HG03378 (cell line): ENCODE data around the gene EMC7.
"Not testable (repeated sequence)": the region's sequence is repeated elsewhere in the genome, so short reads cannot be mapped to it uniquely, and the experiment has no call there.

Experiments used
- ATAC-seq: cut with Tn5 transposase; IDR thresholded peaks from one replicate; pipeline ENCODE4 v1.9.1; 2021; ENCODE audit warnings: mild to moderate bottlenecking, moderate library complexity; ENCODE audit not compliant: unreplicated experiment

EMC7 gene

GRCh38 chr15:34099914-34100313 lies 1.7 kb downstream of the EMC7 start:
- no peak for ATAC-seq

GRCh38 chr15:34085746-34086145 lies 15.9 kb downstream of the EMC7 start:
- ATAC-seq = no peak

DNA sequence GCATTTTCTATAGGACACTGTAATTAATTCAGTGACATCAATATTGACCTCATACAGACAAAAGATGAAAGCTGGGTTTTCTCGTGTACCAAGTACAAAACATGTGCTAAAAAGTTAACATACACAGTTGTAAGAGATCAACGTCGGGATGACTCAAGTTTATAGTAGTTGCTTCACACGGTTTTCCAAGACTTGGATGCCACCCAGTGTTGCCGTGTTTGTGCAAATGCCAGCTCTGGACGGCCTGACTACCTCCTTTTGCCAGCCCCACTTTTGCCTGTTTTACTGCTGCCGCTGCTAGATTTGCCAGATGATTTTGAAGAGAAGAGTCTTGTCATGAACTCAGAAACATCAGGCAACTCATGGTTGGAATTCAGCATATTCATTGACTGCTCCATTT lies 17.6 kb downstream of the EMC7 start:
- ATAC-seq = no peak

GRCh38 chr15:34079904-34080303 lies 21.8 kb downstream of the EMC7 start:
- no peak for ATAC-seq

GRCh38 chr15:34078900-34079299 lies 22.8 kb downstream of the EMC7 start:
- ATAC-seq = no peak

DNA sequence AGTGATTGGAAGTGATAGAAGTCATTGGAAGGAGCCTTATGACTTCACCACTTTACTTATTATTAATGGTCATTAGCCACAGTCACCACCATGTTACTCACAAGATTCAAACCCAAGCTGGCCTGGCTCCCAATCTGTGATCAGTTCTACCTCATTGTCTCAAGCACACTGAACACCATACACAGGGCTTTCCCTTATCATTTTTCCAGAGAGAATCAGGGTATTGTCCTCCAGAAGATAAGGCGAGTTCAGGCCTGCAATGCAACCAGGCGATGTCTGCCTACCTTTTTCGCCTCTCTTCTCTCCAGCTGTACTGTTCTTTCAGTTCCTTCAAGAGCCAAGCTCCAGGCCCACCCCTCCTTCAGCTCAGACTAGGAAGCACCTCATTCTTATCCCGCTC lies 24.9 kb downstream of the EMC7 start:
- no peak for ATAC-seq

DNA sequence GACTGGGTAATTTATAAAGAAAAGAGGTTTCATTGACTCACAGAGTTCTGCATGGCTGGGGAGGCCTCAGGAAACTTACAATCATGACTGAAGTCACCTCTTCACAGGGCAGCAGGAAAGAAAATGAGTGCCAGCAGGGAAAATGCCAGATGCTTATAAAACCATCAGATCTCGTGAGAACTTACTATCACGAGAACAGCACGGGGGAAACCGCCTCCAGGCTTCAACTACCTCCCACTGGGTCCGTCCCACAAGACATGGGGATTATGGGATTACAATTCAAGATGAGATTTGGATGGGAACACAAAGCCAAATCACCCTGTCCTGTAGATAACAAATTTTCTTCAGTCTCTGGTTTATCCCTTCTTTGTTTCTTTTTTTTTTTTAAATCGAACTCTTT lies 31.7 kb downstream of the EMC7 start:
- ATAC-seq = no peak

DNA sequence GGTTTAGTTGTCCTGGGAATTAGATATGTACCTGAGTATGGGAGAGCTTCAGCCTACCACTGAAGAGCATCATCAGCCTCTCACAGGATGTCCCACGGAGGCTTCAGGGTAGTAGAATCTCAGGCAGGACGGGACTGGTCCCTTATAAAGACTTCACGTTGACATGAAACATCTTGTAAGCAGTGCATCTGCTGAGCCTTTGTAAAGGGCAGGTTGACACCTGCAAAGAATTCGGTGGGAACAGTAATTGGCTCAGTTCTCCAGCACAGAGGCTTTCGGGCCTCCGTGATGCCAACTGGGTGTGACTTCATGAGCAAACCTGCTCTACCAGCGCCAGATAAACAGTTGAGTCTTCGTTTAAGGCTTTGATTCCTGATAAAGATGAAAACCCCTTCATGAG lies 35.7 kb downstream of the EMC7 start:
- no peak for ATAC-seq

DNA sequence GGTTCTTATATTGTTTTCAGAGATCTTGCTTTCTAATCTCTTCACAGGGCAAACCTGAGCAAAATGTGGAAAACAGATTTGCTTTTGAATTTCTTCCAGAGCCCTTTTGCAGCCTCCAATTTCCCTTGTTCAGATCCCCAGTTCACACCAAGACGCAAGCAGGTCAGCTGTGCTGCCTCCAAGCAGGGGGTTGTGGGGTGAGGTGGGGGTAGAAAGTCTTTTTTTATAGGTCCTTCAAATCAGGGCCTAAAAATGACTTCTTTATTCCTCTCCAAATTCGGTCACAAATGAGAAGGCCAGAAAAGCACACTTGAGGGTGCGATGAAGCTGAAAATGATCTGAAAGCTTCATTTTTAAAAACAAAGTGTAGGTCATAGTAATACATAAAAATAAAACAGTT lies 36.4 kb downstream of the EMC7 start:
- no peak for ATAC-seq

- no peak for ATAC-seq
Measured at GRCh38 chr15:34064438-34064837, 37.2 kb downstream of the EMC7 start.

GRCh38 chr15:34059946-34060345 lies 41.7 kb downstream of the EMC7 start:
- ATAC-seq = no peak

DNA sequence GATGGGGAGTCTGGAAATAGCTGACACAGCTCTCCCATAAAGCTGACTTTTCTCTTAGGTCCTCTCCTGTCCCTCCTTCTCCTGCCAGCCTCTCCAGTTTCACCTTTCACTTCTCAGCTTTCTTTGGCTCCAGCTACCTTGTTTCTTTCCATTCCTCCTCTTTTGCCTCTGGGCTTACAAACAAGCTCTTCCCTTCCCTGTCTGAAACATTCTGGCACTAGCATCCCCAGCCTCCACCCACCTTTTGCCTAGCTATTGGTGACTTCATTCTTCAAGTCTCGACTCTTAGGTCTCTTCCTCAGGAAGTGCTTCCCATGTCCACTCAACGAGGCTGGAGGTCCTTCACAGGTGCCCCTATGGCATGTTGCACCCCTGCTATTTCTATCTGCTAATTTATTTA lies 42.2 kb downstream of the EMC7 start:
- ATAC-seq = no peak

- no peak for ATAC-seq
Measured at GRCh38 chr15:34056911-34057310, 44.8 kb downstream of the EMC7 start.

GRCh38 chr15:34055868-34056595 lies 45.6 kb downstream of the EMC7 start:
- no peak for ATAC-seq

GRCh38 chr15:34054081-34054707 lies 47.5 kb downstream of the EMC7 start:
- ATAC-seq = no peak

DNA sequence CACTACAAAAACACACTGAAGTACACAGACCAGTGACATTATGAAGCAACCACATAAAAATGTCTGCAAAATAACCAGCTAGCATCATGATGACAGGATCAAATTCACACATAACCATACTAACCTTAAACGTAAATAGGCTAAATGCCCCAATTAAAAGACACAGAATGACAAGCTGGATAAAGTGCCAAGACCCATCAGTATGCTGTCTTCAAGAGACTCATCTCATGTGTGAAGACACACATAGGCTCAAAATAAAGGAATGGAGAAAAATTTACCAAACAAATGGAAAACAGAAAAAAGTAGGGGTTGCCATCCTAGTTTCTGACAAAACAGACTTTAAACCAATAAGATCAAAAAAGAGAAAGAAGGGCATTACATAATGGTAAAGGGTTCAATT lies 51.3 kb downstream of the EMC7 start:
- not testable (repeated sequence) for ATAC-seq

- no peak for ATAC-seq
Measured at GRCh38 chr15:34049112-34049511, 52.5 kb downstream of the EMC7 start.

GRCh38 chr15:34047893-34048775 lies 53.5 kb downstream of the EMC7 start:
- no peak for ATAC-seq

GRCh38 chr15:34046471-34047145 lies 55.1 kb downstream of the EMC7 start:
- no peak for ATAC-seq

DNA sequence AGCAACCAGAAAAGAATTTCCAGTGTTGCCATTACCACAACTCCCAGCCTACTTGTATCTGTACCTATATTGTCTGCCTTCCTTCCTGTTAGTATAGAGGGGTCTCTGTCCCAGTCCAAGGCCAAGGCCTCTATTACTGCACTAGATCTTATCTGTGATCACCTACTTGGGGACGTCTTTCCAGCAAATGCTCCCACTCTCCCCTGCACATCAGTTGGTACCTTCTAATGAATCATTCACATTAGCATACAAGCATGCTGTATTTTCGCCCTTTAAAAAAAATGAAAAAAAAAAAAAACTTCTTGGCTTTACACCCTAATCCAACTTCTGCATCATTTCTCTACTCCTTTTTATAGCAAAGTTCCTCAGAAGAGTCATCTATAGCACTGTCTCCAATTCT lies 57.8 kb downstream of the EMC7 start:
- ATAC-seq = no peak

GRCh38 chr15:34043391-34043790 lies 58.3 kb downstream of the EMC7 start:
- no peak for ATAC-seq
